ENCODE measurements around the gene SLC39A1.
"Not testable (repeated sequence)": the region's sequence is repeated elsewhere in the genome, so short reads cannot be mapped to it uniquely, and the experiment has no call there.

The SLC39A1 gene

DNA sequence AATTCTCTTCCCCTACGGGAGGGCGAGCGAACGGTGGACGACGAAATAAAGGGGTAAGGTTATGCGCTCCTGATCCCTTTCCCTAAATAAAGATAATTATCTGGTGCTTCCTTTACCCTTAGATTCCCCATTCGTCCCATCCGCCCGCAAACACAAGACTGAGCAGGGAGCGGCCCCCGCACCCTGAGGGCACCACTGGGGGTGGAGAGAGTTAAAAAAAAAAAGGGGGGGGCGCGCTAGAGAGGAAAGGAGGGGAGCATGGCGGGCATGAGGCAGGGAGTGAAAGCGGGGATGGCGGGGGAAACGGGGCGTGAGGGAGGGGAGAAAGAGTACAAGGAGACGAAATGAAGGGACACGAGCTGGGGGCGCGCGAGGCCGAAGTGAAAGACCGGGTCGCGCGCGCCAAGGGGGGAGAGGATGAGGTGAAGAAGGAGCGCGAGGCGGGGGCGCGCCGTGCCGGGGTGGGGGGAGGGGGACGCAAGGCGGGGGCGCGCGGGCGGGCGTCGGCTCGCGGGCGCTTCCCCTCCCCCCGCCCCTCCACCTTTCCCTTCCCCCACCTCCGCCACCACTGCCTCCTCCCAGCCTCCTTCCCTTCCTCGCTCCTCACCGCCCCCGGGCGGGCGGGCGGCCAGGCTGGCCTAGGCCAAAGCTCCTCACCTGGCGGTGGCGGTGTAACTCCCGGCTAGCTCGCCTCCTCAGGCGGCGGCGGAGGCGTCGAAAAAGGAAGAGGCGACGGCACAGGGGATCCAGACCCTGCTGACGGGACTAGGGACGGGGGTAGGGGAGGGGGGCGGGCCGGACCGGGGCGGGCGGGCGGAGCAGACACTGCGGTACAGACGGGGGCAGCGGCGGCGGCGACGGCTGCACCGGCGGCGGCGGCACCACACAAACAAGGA is 41.0 kb downstream of the SLC39A1 start:
- peaks cover 17% of the 10 kb centered on the region for H3K36me3 Mint-ChIP-seq
- peaks cover 6% of the 10 kb centered on the region for H3K27me3 Mint-ChIP-seq
- peak overlapping the region; percentile 96 for H3K27ac Mint-ChIP-seq
- CTCF ChIA-PET, result interaction anchor here (0.5 to 4.7 kb wide), 12 partner anchors 11 to 125 kb away, joined by 3 to 23 read pairs (median 4); partner anchors contain the start of genes DENND4B and RAB13
- peak overlapping the region; percentile 82 for H3K4me3 Mint-ChIP-seq
- peaks cover 54% of the 10 kb centered on the region for H3K4me1 Mint-ChIP-seq
- no peaks in the 10 kb centered on the region for H3K9me3 Mint-ChIP-seq
- peak; percentile 75 for DNase-seq

DNA sequence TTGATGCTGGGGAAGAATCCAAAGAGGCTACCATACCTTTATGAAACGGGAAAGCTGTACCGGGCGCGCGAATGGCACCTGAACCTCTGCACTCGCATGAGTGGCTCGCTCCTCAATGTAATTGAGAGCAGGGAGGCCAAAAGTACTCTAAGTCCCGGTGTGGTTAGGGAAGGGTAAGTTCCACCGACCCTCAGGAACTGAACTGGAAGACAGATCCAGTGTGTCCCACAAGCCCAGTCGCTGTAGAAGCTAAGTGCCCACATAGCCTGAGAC is 41.6 kb downstream of the SLC39A1 start:
- peaks cover 54% of the 10 kb centered on the region for H3K4me1 Mint-ChIP-seq
- DNase-seq, result no peak
- H3K27ac Mint-ChIP-seq, result peak overlapping the region; percentile 89
- H3K27me3 Mint-ChIP-seq, result peaks cover 6% of the 10 kb centered on the region
- H3K9me3 Mint-ChIP-seq, result no peaks in the 10 kb centered on the region
- peaks cover 17% of the 10 kb centered on the region for H3K36me3 Mint-ChIP-seq
- H3K4me3 Mint-ChIP-seq, result peak overlapping the region; percentile 82
- CTCF ChIA-PET, result interaction anchor here (0.6 to 4.7 kb wide), 8 partner anchors 11 to 125 kb away, joined by 3 to 23 read pairs (median 6); partner anchors contain the start of genes DENND4B and RAB13

DNA sequence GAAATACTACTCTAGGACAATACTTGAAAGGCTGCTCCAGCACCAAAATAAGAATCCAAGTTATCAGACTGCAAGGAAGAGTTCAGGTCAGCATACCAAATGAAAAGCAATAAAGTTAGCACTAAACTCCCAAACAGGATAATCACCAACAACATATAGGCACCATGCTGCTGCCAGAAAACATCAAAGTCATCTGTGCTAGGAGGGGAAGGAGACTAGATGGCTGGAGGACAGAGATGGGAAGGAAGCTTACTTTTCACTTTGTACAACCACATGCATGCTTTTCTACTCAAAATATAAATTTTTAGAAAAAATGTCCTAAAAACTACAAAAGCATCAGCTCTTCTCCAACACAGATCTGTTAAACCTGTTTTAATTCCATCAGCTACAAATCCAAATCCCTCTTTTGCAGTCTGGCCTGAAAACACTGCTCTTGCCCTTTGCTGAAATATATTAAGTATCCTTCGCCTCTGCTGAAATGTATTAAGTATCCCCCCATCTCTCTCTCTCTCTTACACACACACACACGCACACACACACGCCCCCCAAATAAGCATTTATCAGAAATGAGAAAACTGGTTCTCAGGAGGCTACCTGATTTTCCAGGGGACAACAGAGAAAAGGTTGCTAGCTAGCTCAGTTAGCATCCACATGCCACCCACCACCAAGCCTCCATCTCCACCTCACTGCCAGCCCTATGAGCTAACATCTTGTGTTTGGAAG is 42.1 kb downstream of the SLC39A1 start:
- H3K27ac Mint-ChIP-seq, result peak overlapping the region; percentile 89
- DNase-seq, result no peak
- peaks cover 6% of the 10 kb centered on the region for H3K27me3 Mint-ChIP-seq
- peak overlapping the region; percentile 82 for H3K4me3 Mint-ChIP-seq
- H3K4me1 Mint-ChIP-seq, result peaks cover 55% of the 10 kb centered on the region
- no peaks in the 10 kb centered on the region for H3K9me3 Mint-ChIP-seq
- CTCF ChIA-PET, result interaction anchor here (0.6 to 4.7 kb wide), 9 partner anchors 10 to 124 kb away, joined by 3 to 23 read pairs (median 4); partner anchors contain the start of genes DENND4B and RAB13
- peaks cover 18% of the 10 kb centered on the region for H3K36me3 Mint-ChIP-seq

DNA sequence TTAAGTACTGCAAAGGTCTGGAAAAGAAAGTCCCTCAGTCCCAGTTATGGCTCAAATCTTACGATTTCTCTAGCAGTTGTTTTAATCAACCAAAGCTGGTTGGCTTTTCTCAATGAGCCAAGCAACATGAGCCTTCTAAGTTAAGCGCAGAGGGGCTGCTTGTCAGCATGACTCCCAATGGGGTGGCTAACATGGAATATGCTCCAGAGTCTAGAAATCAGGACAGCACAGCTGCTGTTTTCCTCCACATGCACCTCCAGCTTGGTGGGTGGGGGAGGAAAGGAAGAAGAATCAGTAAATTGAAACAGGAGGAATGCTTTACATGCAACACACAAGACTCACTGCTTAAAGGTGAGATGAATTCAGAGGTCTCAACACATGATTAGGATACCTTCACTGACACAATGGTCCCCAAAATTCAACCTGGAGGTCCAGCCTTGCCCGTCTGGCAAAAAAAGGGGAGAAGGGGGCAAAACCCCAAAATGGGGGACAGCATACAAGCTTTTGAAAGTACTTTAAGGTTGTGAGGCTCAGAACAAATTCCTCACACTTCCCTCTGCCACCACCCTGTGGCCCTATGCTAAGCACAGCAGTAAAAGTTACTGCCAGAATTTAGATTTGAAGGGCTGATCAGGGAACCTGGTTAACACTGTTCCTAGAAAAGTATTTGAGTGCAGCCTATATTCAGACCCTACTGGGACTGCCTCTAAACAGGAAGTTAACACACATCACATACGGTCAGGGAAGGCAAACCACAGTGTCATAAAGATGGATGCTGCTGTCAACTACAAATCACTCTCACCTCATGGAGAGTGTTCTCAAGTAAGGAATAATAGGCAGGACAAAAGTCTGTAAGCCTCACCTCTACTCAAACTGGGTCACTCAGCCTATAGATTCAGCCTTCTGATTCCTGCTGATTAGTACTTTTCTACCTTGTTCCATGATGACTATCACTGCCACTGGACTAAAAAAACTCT is 43.2 kb downstream of the SLC39A1 start:
- H3K27ac Mint-ChIP-seq, result peak overlapping the region; percentile 89
- DNase-seq, result peak; percentile 52
- H3K27me3 Mint-ChIP-seq, result peaks cover 6% of the 10 kb centered on the region
- peaks cover 24% of the 10 kb centered on the region for H3K36me3 Mint-ChIP-seq
- peak overlapping the region; percentile 82 for H3K4me3 Mint-ChIP-seq
- peaks cover 50% of the 10 kb centered on the region for H3K4me1 Mint-ChIP-seq
- CTCF ChIA-PET, result interaction anchor here (0.6 to 3.2 kb wide), 13 partner anchors 10 to 139 kb away, joined by 3 to 21 read pairs (median 4); partner anchors contain the start of genes DENND4B, JTB and RAB13
- H3K9me3 Mint-ChIP-seq, result no peaks in the 10 kb centered on the region

DNA sequence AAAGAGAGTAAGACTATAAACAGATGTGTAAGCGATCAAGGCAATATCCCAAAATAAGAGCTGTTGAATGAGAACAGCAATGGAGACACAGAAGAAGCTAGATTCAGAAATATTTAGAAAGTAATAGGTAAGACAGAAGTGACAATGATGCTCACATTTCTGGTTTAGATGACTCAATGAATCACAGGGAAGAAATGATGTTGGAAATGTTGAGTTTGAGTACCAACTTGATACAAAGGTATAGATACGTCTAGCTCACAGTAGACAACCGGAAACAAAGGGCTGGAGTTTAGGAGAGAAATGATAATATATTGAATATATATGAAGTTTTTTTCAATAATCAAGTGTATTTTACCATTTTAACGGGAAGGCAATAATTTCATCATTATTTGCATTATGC is 47.0 kb downstream of the SLC39A1 start:
- Mint-ChIP-seq H3K27me3 (no peaks in the 10 kb centered on the region), H3K9me3 (no peaks in the 10 kb centered on the region), H3K27ac (no peak overlapping the region), H3K4me1 (peaks cover 42% of the 10 kb centered on the region), H3K36me3 (peaks cover 29% of the 10 kb centered on the region), H3K4me3 (no peak overlapping the region)
- DNase-seq, result no peak
- CTCF ChIA-PET, result interaction anchor here (0.8 kb wide), 1 partner anchor 70 kb away, joined by 3 read pairs; the partner anchor contains the start of gene RAB13

DNA sequence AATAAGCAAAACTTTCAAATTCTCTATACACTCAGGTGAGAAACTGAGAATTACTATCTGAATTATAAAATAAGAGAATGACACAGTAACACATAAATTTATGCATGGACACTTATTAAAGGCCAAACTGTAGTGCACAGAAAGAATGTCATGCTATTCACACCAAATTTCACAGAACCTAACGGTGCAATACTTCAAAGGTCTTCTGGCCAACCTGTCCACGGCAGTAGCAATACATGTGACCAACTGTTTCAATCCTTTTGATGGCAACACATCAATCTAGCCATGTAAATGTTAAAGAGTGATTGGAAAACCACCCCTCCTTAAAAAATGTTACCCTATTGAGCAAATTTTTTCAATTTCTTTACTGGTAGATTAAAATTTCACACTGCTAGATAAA is 51.0 kb downstream of the SLC39A1 start:
- H3K27ac Mint-ChIP-seq, result no peak overlapping the region

DNA sequence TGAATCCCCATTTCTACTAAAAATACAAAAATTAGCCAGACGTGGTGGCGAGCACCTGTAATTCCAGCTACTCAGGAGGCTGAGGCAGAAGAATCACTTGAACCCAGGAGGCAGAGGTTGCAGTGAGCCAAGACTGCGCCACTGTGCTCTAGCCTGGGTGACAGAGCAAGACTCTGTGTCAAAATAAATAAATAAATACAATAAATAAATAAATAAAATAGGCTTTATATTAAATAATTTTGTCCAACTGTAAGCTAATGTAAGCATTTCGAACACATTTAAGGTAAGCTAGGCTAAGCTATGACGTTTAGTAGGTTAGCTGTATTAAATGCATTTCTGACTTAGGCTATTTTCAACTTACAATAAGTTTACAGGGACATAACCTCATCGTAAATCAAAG is 52.8 kb downstream of the SLC39A1 start:
- H3K27me3 Mint-ChIP-seq, H3K9me3 Mint-ChIP-seq, H3K4me3 Mint-ChIP-seq, DNase-seq, H3K27ac Mint-ChIP-seq: not testable (repeated sequence)
- Mint-ChIP-seq H3K36me3 (peaks cover 26% of the 10 kb centered on the region), H3K4me1 (peaks cover 23% of the 10 kb centered on the region)
- CTCF ChIA-PET, result interaction anchor here (0.9 to 2.4 kb wide), 4 partner anchors 9 to 83 kb away, joined by 3 to 11 read pairs (median 4); no protein-coding TSS in a partner anchor

More for the DNA sequence above, 51.0 kb downstream of the SLC39A1 start:
- Mint-ChIP-seq H3K36me3 (peaks cover 26% of the 10 kb centered on the region), H3K4me3 (no peak overlapping the region), H3K4me1 (peaks cover 12% of the 10 kb centered on the region), H3K9me3 (peaks cover 2% of the 10 kb centered on the region), H3K27me3 (no peaks in the 10 kb centered on the region)
- CTCF ChIA-PET, result no interaction called here
- no peak for DNase-seq
